ACC112 (cell line): Measurements from ENCODE around the gene ATXN1L.
"Not testable (repeated sequence)": the region's sequence is repeated elsewhere in the genome, so short reads cannot be mapped to it uniquely, and the experiment has no call there.

Source experiments
- H2AFZ ChIP-seq: fragments of 200-600 bp; sonication (generic); one replicate; pipeline ENCODE4 v1.6.0; 2017; ENCODE audit warnings: antibody characterized with exemption, low read length; ENCODE audit not compliant: unreplicated experiment
- H3K27ac ChIP-seq: fragments of 200-600 bp; sonication (generic); 2 replicates; pipeline ENCODE4 v1.5.1; 2014; ENCODE audit warnings: low read depth, mild to moderate bottlenecking, antibody characterized with exemption, low read length, moderate library complexity
- H3K27me3 ChIP-seq: fragments of 200-600 bp; sonication (generic); 2 replicates; pipeline ENCODE4 v1.6.1; 2014; ENCODE audit warnings: mild to moderate bottlenecking, antibody characterized with exemption, low read length, moderate library complexity, mixed read lengths; ENCODE audit not compliant: insufficient read depth
- H3K36me3 ChIP-seq: fragments of 200-600 bp; sonication (generic); 2 replicates; pipeline ENCODE4 v1.6.1; 2016; ENCODE audit warnings: mild to moderate bottlenecking, antibody characterized with exemption, low read length, moderate library complexity, mixed read lengths; ENCODE audit not compliant: insufficient read depth
- H3K4me1 ChIP-seq: fragments of 200-600 bp; sonication (generic); one replicate; pipeline ENCODE4 v1.6.1; 2016; ENCODE audit warnings: low read length, mixed read lengths; ENCODE audit not compliant: insufficient read depth, unreplicated experiment, control insufficient read depth
- H3K4me3 ChIP-seq: fragments of 200-600 bp; sonication (generic); 2 replicates; pipeline ENCODE4 v1.5.1; 2014; ENCODE audit warnings: mild to moderate bottlenecking, low read depth, low read length
- H3K79me2 ChIP-seq: fragments of 200-600 bp; sonication (generic); one replicate; pipeline ENCODE4 v1.6.0; 2016; ENCODE audit warnings: low read length; ENCODE audit not compliant: control insufficient read depth, unreplicated experiment, insufficient read depth

Gene ATXN1L

DNA sequence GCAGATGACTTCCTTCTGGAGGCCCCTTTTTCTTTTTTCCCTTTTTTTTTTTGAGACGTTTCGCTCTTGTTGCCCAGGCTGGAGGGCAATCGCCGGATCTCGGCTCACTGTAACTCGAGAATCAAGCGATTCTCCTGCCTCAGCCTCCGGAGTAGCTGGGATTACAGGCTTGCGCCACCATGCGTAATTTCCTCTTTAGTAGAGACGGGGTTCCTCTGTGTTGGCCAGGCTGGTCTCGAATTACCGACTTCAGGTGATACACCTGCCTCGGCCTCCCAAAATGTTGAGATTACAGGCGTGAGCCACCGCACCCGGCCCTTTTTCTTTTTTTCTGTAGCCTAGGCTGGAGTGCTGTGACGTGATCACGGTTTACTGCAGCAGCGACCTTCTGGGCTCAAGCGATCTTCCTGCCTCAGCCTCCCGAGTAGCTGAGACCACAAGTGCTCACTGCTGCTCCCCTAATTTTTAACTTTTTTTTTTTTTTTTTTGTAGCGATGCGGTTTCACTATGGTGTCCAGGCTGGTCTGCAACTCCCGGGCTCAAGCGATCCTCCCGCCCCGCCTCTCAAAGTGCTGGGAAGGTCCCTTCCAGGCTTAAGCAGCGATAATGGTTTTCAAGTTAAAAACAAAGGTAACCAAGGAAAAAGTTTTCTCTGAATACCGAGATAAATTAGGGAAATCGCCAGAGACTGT is 48.6 kb downstream of the ATXN1L start:
- H2AFZ ChIP-seq = peak overlapping the region; percentile 85
- peaks cover 9% of the 10 kb centered on the region for H3K4me1 ChIP-seq
- peaks cover 40% of the 10 kb centered on the region for H3K79me2 ChIP-seq

DNA sequence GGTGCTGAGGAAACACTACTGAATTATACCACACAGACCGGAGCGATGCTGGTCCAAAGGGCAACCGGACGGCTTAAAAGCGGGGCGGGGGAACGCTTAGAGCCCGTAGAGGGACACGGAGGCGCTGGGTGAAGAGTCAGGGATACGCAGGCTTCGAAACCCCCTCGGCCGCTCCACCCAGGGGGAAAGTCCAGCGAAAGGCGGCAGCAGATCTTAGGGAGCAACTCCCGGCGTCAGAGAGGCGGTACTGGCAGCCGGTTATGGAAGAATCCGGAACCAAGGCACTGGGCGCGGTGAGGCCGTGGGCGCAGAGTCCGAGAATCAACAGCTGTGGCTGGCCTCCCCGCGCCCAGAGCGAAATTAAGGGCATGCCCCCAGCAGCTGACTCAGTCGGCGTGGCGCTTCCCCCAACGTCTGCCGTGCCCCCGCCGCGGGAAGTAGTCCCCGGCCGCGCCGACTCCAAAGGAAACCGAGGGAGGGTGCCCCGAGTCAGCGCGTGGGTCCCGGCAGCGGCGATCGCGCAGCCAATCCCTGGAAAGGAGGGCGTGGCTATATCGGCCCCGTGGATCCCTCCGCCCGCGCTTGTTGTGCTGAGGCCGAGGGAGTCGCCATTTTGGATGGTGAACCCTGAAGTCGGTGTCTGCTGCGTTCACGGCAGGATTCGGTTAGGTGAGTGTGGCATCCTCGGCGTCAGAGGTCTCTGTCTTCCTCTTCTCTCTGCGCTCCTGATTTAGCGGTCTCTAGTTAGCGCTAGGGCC is 49.3 kb downstream of the ATXN1L start, which contains the start of gene IST1:
Gene IST1, plus strand, starts transcription at position 611 of the 758 bp plus-strand sequence. CDS start 20,110 bp downstream, outside the sequence.
- H3K79me2 ChIP-seq = peaks cover 47% of the 10 kb centered on the region
- peaks cover 9% of the 10 kb centered on the region for H3K4me1 ChIP-seq
- H2AFZ ChIP-seq = peak within 1 kb of the TSS; percentile 85
- peak within 1 kb of the TSS; percentile 87 for H3K4me3 ChIP-seq
- H3K27ac ChIP-seq = peak within 1 kb of the TSS; percentile 84
- H3K36me3 ChIP-seq = no peaks in the 10 kb centered on the region
- no peaks in the 10 kb centered on the region for H3K27me3 ChIP-seq

More for the DNA sequence above, 48.6 kb downstream of the ATXN1L start:
- Histone ChIP-seq H3K27ac (peak overlapping the region; percentile 84), H3K27me3 (no peaks in the 10 kb centered on the region), H3K4me3 (peak overlapping the region; percentile 87), H3K36me3 (no peaks in the 10 kb centered on the region)

DNA sequence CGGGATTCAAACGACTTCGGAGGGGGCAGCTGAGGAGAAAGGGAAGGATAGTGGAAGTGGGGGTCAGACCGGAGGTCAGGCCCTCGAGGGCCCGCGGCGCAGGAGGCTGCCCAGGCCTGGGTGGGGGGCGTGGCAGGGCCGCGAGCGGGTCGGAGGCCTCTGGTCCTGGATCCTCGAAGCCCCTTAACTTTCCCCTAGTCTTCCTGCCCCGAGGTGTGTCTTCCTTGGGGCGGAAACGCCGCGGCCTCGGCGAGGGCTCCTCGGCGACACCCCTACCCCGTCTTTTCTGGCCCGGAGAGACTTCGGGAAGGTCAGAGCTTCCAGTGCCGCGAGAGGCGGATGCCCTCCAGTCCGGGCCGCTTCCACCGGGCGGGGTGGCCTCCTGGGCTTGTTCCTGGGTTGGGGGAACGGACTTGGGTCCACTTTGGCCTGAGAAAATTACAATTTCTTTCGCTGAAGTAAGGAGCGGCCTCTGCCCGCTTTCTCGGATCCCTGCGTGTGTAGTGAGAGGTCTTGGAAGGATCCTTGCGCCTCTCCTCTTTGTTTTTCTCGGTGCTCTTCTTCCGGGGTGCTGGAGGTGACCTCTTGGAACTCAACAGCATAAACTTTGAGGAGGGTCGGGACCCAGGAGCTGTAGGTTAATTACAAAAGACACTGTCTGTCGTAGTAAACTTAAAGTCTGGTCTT is 50.0 kb downstream of the ATXN1L start:
- Histone ChIP-seq H2AFZ (peak overlapping the region; percentile 82), H3K27me3 (no peaks in the 10 kb centered on the region), H3K4me1 (peaks cover 12% of the 10 kb centered on the region), H3K36me3 (no peaks in the 10 kb centered on the region), H3K79me2 (peaks cover 54% of the 10 kb centered on the region), H3K27ac (peak overlapping the region; percentile 84), H3K4me3 (peak overlapping the region; percentile 87)

DNA sequence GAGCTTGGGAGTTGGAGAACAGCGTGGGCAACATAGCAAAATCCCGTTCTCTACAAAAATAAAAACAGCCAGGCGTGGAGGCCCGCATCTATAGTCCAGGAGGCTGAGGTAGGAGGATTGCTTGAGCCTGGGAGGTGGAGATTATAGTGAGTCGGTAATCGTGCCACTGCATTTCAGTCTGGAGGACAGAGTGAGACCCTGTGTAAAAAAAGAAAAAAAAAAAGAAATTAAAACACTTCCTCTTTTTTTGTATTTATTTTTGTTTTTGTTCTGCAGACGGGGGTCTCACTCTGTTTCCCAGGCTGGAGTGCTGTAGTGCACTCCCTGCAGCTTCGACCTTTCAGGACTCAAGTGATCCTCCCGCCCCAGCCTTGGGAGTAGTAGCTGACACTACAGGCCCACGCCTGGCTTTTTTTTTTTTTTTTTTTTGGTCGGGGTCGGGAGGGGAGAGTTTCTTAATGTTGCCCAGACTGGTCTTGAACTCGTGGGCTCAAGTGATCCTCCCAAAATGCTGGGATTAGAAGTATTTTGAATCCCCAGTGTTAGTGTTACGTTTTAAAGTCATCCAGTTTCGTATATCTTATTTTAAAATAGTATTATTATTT is 51.1 kb downstream of the ATXN1L start:
- peaks cover 12% of the 10 kb centered on the region for H3K4me1 ChIP-seq
- no peaks in the 10 kb centered on the region for H3K27me3 ChIP-seq
- H3K36me3 ChIP-seq = no peaks in the 10 kb centered on the region
- H3K4me3 ChIP-seq = peak overlapping the region; percentile 87
- peaks cover 65% of the 10 kb centered on the region for H3K79me2 ChIP-seq
- H2AFZ ChIP-seq = no peak overlapping the region
- no peak overlapping the region for H3K27ac ChIP-seq

DNA sequence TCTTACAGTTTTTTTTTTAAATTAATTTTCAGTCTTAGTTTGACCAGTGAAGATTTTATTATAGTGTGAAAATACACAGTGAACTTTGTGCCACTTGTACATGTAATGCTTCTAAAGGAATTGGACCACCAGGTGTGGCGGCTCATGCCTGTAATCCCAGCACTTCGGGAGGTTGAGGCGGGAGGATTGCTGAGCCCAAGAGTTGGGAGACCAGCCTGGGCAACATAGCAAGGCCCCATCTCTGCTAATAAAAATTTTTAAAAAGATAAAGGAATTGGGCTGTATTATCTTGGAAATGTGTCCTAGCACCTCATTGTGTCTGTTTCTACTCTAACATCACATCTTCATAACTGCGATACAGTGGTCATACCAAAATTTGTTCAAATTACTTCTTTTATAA is 53.4 kb downstream of the ATXN1L start:
- Histone ChIP-seq H3K79me2 (peaks cover 88% of the 10 kb centered on the region), H3K27ac (no peak overlapping the region), H3K27me3 (no peaks in the 10 kb centered on the region), H2AFZ (no peak overlapping the region), H3K4me1 (peaks cover 12% of the 10 kb centered on the region), H3K4me3 (no peak overlapping the region), H3K36me3 (0 out of 2 replicates have a peak, but pooled peaks cover 2% of the 10 kb centered on the region)

DNA sequence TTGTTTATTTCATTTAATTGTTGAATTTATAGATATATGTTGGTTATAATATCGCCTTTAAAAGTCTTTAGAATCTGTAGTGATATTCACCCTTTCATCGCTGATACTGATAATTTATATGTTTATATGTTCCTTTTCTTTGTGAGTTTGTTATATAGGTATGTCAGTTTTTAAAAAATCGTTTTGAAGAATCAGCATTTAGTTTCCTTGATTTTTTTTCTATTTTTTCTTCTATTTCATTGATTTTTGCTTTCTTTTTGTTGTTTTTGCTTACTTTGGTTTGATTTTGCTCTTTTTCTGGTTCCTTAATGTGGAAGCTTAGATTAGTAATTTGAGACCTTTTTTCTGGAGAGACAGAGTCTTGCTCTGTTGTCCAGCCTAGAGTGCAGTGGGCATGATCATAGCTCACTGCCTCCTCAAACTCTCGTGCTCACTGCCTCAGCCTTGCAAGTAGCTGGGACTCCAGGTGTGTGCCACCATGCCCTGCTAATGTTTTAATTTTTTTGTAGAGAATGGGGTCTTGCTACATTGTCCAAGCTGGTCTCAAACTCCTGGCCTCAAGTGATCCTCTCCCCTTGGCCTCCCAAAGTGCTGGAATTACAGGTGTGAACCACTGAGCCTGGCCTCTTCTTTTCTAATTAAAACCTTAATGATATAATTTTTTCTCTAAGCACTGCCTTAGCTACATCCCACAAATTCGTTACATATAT is 57.0 kb downstream of the ATXN1L start:
- Histone ChIP-seq H3K36me3 (0 out of 2 replicates have a peak, but pooled peaks cover 2% of the 10 kb centered on the region), H2AFZ (no peak overlapping the region), H3K27me3 (no peaks in the 10 kb centered on the region), H3K4me1 (peaks cover 3% of the 10 kb centered on the region), H3K4me3 (no peak overlapping the region), H3K79me2 (peaks cover 99% of the 10 kb centered on the region), H3K27ac (no peak overlapping the region)

DNA sequence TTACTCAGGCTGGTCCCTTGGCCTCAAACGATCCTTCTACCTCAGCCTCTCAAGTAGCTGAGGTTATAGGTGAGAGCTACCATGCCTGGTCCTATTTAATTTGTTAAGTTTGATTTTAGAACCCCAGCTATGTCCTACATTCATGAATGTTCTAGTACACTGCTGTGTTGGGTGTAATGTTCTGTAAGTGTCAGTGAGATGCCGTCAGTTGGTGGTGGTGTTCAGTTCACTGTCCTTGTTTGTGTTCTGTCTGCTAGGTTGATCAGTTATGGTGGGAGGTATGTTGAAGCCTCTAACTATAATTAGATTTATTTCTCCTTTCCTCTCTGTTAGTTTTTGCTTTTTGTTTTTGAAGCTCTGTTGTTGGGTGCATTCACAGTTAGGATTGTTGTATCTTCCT is 57.8 kb downstream of the ATXN1L start:
- H2AFZ ChIP-seq = no peak overlapping the region
- H3K27me3 ChIP-seq = no peaks in the 10 kb centered on the region
- H3K4me3 ChIP-seq = no peak overlapping the region
- 0 out of 2 replicates have a peak, but pooled peaks cover 2% of the 10 kb centered on the region for H3K36me3 ChIP-seq
- peaks cover 99% of the 10 kb centered on the region for H3K79me2 ChIP-seq
- H3K27ac ChIP-seq = no peak overlapping the region
- H3K4me1 ChIP-seq = peaks cover 3% of the 10 kb centered on the region

DNA sequence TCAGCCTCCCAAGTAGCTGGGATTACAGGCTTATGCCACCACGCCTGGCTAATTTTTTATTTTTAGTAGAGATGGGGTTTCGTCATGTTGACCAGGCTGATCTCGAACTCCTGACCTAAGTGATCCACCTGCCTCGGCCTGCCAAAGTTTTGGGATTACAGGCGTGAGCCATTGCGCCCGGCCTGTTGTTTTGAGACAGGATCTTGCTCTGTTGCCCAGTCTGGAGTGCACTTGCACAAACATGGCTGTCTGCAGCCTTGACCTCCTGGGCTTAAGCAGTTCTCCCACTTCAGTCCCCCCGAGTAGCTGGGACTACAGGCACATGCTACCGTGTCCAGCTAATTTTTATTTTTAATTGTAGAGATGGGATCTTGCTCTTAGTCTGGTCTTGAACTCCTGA is 58.5 kb downstream of the ATXN1L start:
- Histone ChIP-seq H3K27me3 (no peaks in the 10 kb centered on the region), H2AFZ (no peak overlapping the region), H3K4me3 (no peak overlapping the region), H3K79me2 (peaks cover 99% of the 10 kb centered on the region), H3K27ac (no peak overlapping the region), H3K36me3 (peaks cover 5% of the 10 kb centered on the region; the same call in 1 of the 2 replicates), H3K4me1 (peaks cover 3% of the 10 kb centered on the region)

DNA sequence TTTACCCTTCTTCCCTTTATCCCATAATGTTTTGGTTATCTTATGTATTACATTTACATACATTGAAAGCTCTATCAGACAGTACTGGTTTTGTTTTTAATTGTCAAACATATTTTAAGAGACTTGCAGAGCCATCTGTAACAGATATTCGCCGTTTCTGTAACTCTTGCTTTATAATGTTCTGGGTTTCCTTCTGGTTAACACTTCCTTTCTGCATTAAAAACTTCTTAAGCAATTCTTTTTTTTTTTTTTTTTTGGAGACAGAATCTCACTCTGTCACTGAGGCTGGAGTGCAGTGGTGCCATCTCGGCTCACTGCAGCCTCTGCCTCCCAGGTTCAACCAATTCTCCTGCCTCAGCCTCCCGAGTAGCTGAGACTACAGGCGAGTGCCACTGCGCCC is 60.0 kb downstream of the ATXN1L start:
- H3K79me2 ChIP-seq = peaks cover 99% of the 10 kb centered on the region

More for the DNA sequence above, 60.0 kb downstream of the ATXN1L start:
- not testable (repeated sequence) for H2AFZ ChIP-seq, H3K27me3 ChIP-seq, H3K4me1 ChIP-seq, H3K36me3 ChIP-seq, H3K27ac ChIP-seq, H3K4me3 ChIP-seq
